GM13977 (cell line): ENCODE measurements around the gene RPL3.
"Not testable (repeated sequence)": the region's sequence is repeated elsewhere in the genome, so short reads cannot be mapped to it uniquely, and the experiment has no call there.

ENCODE experiments used
- DNase-seq: peaks from one replicate; pipeline ENCODE4 v3.0.0; 2012; ENCODE audit warnings: low spot score
- in situ Hi-C: fragments of 300-500 bp; cut with MboI; formaldehyde crosslinking; loops from one replicate; pipeline ENCODE4 v1.12.0; 2022; ENCODE audit warnings: low sequenced_read_pairs, low pct_unique_long_range_greater_than_20kb, mixed read lengths, inconsistent platforms; ENCODE audit not compliant: unreplicated experiment
- TF ChIP-seq, protein P1 (sequence below): IDR thresholded peaks from 2 replicates; pipeline ENCODE4 v1.5.1; 2012; ENCODE audit warnings: mild to moderate bottlenecking, control low read depth; ENCODE audit not compliant: insufficient read depth; ENCODE audit errors: extremely low read depth, missing control alignments

The RPL3 gene

DNA sequence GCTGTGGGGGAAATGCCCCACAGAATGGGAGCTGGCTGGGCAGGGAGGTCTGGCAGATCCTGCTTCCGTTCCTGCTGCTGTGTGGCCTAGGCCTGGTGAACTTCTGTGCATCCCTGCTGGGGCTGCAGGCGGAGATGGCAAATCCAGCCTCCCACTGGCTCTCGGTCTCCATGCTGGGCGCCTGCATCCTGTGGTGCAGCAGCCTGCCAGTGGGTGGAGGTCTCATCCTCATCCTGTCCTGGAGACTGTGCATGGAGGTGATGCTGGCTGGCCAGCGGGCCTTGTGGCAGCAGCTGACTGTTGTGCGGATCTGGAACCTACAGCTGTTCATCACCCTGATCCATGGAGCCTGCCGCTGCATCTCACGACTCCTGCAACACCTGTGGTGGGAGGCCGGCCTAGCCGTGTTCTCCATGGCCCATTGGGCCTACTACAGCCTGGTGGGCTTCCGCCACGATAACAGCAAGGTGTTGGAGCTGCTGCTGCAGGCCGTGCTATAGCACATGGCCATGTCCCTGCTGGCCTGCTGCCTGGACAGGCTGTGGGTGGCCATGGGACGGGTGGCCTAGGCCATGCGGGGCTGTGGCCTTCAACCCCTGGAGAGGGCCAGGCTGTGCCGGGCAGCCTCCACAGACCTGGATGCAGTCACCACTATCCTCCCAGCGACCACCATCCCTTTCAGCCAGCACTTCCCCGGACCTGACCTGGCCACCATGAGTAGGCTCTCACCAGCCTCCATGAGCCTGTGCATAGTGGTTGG is 8.8 kb upstream of the RPL3 start:
- in situ Hi-C loops: no loop called here
- no peak for DNase-seq
- TF ChIP-seq, protein P1, sequence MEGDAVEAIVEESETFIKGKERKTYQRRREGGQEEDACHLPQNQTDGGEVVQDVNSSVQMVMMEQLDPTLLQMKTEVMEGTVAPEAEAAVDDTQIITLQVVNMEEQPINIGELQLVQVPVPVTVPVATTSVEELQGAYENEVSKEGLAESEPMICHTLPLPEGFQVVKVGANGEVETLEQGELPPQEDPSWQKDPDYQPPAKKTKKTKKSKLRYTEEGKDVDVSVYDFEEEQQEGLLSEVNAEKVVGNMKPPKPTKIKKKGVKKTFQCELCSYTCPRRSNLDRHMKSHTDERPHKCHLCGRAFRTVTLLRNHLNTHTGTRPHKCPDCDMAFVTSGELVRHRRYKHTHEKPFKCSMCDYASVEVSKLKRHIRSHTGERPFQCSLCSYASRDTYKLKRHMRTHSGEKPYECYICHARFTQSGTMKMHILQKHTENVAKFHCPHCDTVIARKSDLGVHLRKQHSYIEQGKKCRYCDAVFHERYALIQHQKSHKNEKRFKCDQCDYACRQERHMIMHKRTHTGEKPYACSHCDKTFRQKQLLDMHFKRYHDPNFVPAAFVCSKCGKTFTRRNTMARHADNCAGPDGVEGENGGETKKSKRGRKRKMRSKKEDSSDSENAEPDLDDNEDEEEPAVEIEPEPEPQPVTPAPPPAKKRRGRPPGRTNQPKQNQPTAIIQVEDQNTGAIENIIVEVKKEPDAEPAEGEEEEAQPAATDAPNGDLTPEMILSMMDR: no peak

GRCh38 chr22:39325392-39325932 is 6.0 kb upstream of the RPL3 start:
- in situ Hi-C loops: no loop called here
- TF ChIP-seq, protein P1: no peak
- DNase-seq: no peak

DNA sequence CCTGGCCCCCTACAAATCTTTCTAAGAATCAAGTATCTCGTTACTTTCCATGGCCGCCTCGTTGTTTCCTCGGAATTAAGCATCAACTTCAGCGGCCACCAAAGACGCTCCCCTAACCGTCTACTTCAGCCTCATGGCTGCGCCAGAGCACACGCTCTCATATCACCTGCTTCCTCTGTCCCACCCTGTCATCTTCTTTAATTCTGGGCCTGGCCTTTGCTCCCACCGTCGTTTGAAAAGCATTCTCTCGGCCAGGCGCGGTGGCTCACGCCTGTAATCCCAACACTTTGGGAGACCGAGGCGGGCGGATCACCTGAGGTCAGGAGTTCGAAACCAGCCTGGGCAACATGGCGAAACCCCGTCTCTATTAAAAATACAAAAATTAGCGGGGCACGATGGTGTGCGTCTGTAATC is 1.2 kb upstream of the RPL3 start:
- in situ Hi-C loops: loop anchor here (25.0 kb wide), 1 partner anchor 308 kb away; the partner anchor contains the start of genes APOBEC3C and APOBEC3D
- DNase-seq: not testable (repeated sequence)

GRCh38 chr22:39318507-39319283 is 728 bp downstream of the RPL3 start:
- in situ Hi-C loops: loop anchor here (25.0 kb wide), 1 partner anchor 306 kb away; the partner anchor contains the start of genes APOBEC3C and APOBEC3D
- TF ChIP-seq, protein P1: no peak
- no peak for DNase-seq

DNA sequence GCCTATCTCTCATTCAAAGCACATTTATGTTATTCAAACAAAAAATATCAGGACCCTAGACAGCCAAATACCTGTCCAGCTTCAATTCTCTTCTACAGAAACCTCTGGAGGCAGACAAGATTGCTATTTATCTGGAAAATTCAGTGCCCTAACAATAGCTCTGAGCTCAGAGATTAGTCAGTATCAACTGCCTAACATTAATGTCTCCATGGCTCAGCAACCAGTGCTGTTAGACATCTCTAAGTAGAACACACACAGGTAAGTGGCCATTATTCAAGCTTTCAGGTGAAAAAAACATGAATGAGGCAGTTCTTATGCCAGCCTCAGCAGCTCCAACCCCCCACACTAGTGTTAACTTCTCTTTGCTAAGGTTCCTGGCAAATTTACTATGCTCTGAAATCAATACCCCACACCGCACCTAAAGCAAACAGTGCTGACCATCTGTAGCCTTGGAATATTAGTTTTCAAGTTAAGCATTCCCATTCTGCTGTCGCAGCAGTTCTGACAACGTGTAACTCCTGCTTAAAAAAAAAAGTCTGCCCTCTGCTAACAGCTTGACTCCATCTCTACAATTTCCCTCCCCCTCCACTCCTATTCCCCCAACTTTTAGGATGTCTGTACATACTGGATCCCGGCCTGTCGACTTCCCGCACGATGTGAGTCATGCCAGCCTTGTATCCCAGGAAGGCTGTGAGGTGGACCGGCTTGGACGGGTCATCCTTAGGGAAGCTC is 1.5 kb downstream of the RPL3 start:
- no peak for DNase-seq
- TF ChIP-seq, protein P1: no peak
- in situ Hi-C loops: loop anchor here (25.0 kb wide), 1 partner anchor 306 kb away; the partner anchor contains the start of genes APOBEC3C and APOBEC3D

- DNase-seq: no peak
- in situ Hi-C loops: loop anchor here (25.0 kb wide), 1 partner anchor 305 kb away; the partner anchor contains the start of genes APOBEC3C and APOBEC3D
- TF ChIP-seq, protein P1: no peak
Measured at GRCh38 chr22:39317084-39317774, 2.2 kb downstream of the RPL3 start.
